AG10803 (cell line): ENCODE results near the gene MINK1.
"Not testable (repeated sequence)": the region's sequence is repeated elsewhere in the genome, so short reads cannot be mapped to it uniquely, and the experiment has no call there.

Experiments used
- DNase-seq: peaks from one replicate; pipeline ENCODE4 v3.0.0; 2010; ENCODE audit warnings: low read depth
- H3K4me3 ChIP-seq: 2 replicates; pipeline ENCODE4 v1.5.1; 2011; ENCODE audit warnings: mild to moderate bottlenecking, low read length, control low read depth
- CTCF ChIP-seq: conservative IDR thresholded peaks from 2 replicates; pipeline ENCODE4 v1.5.1; 2011; ENCODE audit warnings: mild to moderate bottlenecking, low read length, control low read depth, inconsistent platforms

Gene MINK1

GRCh38 chr17:4856271-4856936 is 23.3 kb downstream of the MINK1 start:
- no peak overlapping the region for H3K4me3 ChIP-seq
- TF ChIP-seq CTCF = no peak
- no peak for DNase-seq

- no peak for TF ChIP-seq CTCF
- no peak for DNase-seq
- H3K4me3 ChIP-seq = no peak overlapping the region
Measured at GRCh38 chr17:4856937-4857314, 23.8 kb downstream of the MINK1 start.

DNA sequence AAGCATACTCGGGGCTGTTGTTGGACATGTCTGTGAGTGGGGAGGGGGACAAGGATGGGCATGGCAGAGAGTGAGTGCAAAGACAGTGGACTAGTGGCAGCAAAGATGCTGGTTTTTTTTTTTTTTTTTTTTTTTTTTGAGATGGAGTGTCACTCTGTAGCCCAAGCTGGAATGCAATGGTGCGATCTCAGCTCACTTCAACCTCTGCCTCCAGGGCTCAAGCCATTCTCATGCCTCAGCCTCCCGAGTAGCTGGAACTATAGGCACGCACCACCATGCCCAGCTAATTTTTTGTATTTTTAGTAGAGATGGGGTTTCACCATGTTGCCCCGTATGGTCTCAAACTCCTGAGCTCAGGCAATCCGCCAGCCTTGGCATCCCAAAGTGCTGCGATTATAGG is 24.2 kb downstream of the MINK1 start:
- H3K4me3 ChIP-seq, DNase-seq: not testable (repeated sequence)

- no peak for DNase-seq
- H3K4me3 ChIP-seq = no peak overlapping the region
- TF ChIP-seq CTCF = no peak
Measured at GRCh38 chr17:4858068-4858881, 25.1 kb downstream of the MINK1 start.

DNA sequence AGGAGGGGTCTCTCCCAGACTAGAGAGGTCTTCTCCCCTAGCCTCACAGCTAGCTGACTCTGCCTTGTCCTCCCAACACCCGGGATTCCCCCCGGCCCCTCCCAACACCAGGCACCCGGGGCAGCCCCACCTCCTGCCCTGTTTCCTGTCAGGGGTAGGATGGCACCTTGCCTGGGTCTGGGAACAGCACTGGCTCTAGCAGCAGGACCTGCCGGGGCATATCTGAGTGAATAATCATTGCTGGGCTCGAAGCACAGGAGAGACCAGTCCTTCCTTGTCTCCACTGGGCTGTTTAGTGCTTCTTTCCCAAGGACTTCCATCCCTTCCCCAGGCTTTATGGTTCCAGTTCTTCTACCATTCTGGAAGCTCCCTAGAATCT is 25.7 kb downstream of the MINK1 start:
- H3K4me3 ChIP-seq = no peak overlapping the region
- TF ChIP-seq CTCF = no peak
- DNase-seq = peak; percentile 35

- H3K4me3 ChIP-seq = no peak overlapping the region
- DNase-seq = no peak
- no peak for TF ChIP-seq CTCF
Measured at GRCh38 chr17:4859816-4860625, 26.9 kb downstream of the MINK1 start.

DNA sequence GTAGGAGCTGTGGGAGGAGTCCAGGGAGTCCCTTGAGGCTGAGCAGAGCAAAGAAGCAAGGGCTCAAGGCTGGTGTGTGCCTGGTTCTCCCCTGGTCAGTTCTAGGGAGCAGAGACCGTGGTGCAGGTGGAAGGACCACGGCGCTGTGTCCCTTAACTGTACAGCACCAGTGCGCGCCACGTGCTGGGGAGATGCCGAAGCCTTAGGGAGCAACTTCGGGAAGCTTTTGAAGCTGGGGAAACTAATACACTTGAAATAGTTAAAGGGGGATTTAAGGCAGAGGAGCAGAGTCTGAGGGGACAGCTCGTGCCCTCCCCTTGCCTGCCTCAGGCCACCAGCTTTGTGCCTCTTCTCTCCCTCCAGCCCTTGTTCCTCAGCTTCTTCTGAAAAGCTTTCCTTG is 27.5 kb downstream of the MINK1 start:
- DNase-seq = no peak
- no peak for TF ChIP-seq CTCF
- no peak overlapping the region for H3K4me3 ChIP-seq
